ENCODE data around the gene CYP24A1.

Gene CYP24A1

DNA sequence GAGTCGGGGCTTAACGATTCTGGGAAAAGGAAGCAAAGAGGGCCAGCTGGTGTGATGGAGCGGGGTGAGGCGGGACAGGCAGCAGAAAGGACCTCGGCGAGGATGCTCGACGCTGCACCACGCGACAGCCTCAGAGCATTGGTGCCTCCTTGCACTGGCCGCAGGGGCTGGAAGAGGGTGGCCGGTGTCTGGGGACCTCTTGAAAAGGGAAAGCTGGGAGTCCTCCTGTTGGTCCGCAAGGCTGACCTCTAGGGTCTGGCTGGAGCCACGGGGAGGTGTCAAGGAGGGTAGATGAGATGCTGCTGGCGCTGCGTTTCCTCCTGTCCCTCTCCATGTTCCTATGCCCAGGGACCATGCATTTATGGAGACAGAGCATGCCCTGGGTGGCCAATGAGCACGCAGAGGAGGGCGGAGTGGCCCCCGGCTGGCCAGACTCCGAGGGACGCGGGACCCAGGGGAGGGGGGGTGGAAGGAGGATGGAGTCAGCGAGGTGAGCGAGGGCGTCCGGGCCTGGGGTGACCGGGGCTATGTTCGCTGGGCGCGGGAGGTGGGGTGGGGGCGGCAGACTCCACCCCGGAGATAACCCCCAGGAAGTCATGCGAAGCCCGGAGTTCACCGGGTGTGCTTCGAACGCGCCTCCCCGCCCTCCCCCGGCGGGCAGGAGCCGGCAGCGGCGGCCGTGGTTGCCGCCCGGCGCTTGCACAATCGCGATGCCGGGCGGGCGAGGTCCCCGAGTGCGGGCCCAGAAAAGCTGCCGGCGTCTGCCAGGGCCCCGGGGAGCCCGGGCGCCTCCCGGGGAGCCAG, at the start of gene CYP24A1:
CYP24A1 (minus strand) TSS at position 334 of the 804 bp plus-strand sequence. CDS start 407 bp downstream, outside the sequence.
- Histone ChIP-seq H3K9me3 (ENCODE audit: control insufficient read depth, low read length) (no peaks in the 10 kb centered on the region), H3K4me1 (ENCODE audit: control insufficient read depth, insufficient read depth, low read length) (peaks cover 27% of the 10 kb centered on the region), H3K9ac (ENCODE audit: low read length) (no peak within 1 kb of the TSS), H3K36me3 (ENCODE audit: control insufficient read depth, insufficient read depth, low read length) (no peaks in the 10 kb centered on the region), H3K4me3 (ENCODE audit: low read length) (no peak within 1 kb of the TSS), H3K27me3 (ENCODE audit: control insufficient read depth, insufficient read depth, low read length) (peaks cover 56% of the 10 kb centered on the region)

DNA sequence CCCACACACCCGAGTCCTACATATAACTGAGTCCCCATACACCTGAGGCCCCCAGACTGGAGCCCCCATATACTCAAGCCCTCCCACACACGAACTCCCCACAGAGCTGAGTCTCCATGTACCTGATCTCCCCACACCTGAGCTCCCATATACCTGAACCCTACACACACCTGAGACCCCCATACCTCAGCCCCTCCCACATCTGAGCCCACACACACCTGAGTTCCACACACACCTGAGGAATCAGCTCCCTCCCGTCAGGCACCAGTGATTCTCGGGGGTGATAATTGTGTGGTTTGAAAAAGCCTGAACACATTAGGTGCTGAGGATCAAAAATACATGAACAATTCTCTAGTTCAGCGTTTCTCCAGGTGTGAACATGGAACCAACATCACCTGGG, 49.5 kb upstream of the CYP24A1 start:
- Histone ChIP-seq H3K36me3 (ENCODE audit: control insufficient read depth, insufficient read depth, low read length) (no peaks in the 10 kb centered on the region), H3K4me1 (ENCODE audit: control insufficient read depth, insufficient read depth, low read length) (no peaks in the 10 kb centered on the region), H3K4me3 (ENCODE audit: low read length) (no peak overlapping the region), H3K27me3 (ENCODE audit: control insufficient read depth, insufficient read depth, low read length) (no peaks in the 10 kb centered on the region), H3K9ac (ENCODE audit: low read length) (no peak overlapping the region), H3K9me3 (ENCODE audit: control insufficient read depth, low read length) (no peaks in the 10 kb centered on the region)

- no peak overlapping the region for H3K9ac ChIP-seq (ENCODE audit: low read length)
- H3K4me3 ChIP-seq (ENCODE audit: low read length) = no peak overlapping the region
Observed at GRCh38 chr20:54221996-54222890, 48.5 kb upstream of the CYP24A1 start.

GRCh38 chr20:54221353-54221752, 47.6 kb upstream of the CYP24A1 start:
- Histone ChIP-seq H3K27me3 (ENCODE audit: control insufficient read depth, insufficient read depth, low read length) (no peaks in the 10 kb centered on the region), H3K36me3 (ENCODE audit: control insufficient read depth, insufficient read depth, low read length) (no peaks in the 10 kb centered on the region), H3K4me3 (ENCODE audit: low read length) (no peak overlapping the region), H3K9ac (ENCODE audit: low read length) (no peak overlapping the region), H3K9me3 (ENCODE audit: control insufficient read depth, low read length) (no peaks in the 10 kb centered on the region), H3K4me1 (ENCODE audit: control insufficient read depth, insufficient read depth, low read length) (no peaks in the 10 kb centered on the region)

More at GRCh38 chr20:54221996-54222890, 48.5 kb upstream of the CYP24A1 start:
- no peaks in the 10 kb centered on the region for H3K27me3 ChIP-seq (ENCODE audit: control insufficient read depth, insufficient read depth, low read length)
- H3K9me3 ChIP-seq (ENCODE audit: control insufficient read depth, low read length) = no peaks in the 10 kb centered on the region
- no peaks in the 10 kb centered on the region for H3K4me1 ChIP-seq (ENCODE audit: control insufficient read depth, insufficient read depth, low read length)
- H3K36me3 ChIP-seq (ENCODE audit: control insufficient read depth, insufficient read depth, low read length) = no peaks in the 10 kb centered on the region

GRCh38 chr20:54220722-54221121, 46.9 kb upstream of the CYP24A1 start:
- Histone ChIP-seq H3K4me3 (ENCODE audit: low read length) (no peak overlapping the region), H3K36me3 (ENCODE audit: control insufficient read depth, insufficient read depth, low read length) (no peaks in the 10 kb centered on the region), H3K4me1 (ENCODE audit: control insufficient read depth, insufficient read depth, low read length) (no peaks in the 10 kb centered on the region), H3K9ac (ENCODE audit: low read length) (no peak overlapping the region), H3K27me3 (ENCODE audit: control insufficient read depth, insufficient read depth, low read length) (no peaks in the 10 kb centered on the region), H3K9me3 (ENCODE audit: control insufficient read depth, low read length) (no peaks in the 10 kb centered on the region)

DNA sequence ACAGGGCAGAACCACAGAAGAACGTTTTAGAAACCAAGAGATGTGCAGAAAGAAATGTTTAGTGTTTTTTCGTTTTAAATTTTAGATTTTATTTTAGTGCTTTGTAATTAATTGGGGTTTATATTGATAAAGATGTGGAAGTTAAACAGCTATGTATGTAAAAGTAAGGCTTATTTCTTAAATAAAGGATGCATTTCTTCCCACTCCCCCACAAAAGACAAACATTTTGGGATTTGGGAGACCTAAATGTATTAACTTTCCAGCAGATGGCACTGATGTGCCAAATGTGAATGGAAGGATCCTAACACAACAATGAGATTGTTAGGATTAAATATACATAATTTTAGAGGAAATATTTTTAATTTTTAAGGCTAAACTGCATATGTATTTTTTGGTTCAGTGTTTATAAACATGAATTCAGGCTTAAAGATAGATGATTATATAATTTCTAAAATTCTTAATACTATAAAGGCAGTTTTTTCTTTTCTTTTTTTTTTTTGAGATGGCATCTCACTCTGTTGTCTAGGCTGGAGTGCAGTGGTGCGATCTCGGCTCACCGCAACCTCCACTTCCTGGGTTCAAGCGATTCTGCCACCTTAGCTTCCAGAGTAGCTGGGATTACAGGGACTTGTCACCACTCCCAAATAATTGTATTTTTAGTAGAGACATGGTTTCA, 46.1 kb upstream of the CYP24A1 start:
- no peak overlapping the region for H3K4me3 ChIP-seq (ENCODE audit: low read length)
- no peaks in the 10 kb centered on the region for H3K9me3 ChIP-seq (ENCODE audit: control insufficient read depth, low read length)
- H3K27me3 ChIP-seq (ENCODE audit: control insufficient read depth, insufficient read depth, low read length) = no peaks in the 10 kb centered on the region
- H3K36me3 ChIP-seq (ENCODE audit: control insufficient read depth, insufficient read depth, low read length) = no peaks in the 10 kb centered on the region
- no peak overlapping the region for H3K9ac ChIP-seq (ENCODE audit: low read length)
- H3K4me1 ChIP-seq (ENCODE audit: control insufficient read depth, insufficient read depth, low read length) = no peaks in the 10 kb centered on the region

DNA sequence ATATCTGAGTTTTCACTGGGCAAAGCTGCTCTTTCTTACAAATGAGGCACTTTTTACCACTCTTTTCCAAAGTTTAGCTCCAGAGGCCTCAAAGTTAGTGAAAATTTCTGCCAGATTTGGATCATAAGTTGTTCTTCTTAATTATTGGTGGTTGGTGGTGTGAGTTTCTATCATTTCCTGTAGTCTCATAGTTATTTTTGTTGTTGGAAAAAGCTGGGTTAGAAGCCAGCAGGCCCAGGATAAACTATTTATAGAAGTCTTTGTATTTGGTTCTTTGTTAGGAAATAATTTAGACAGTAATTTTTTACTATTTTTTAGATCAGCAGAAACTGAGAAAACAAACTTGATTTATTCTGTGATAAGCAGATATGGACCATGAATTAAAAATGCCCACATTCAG, 44.7 kb upstream of the CYP24A1 start:
- Histone ChIP-seq H3K4me1 (ENCODE audit: control insufficient read depth, insufficient read depth, low read length) (no peaks in the 10 kb centered on the region), H3K9me3 (ENCODE audit: control insufficient read depth, low read length) (no peaks in the 10 kb centered on the region), H3K9ac (ENCODE audit: low read length) (no peak overlapping the region), H3K36me3 (ENCODE audit: control insufficient read depth, insufficient read depth, low read length) (no peaks in the 10 kb centered on the region), H3K4me3 (ENCODE audit: low read length) (no peak overlapping the region), H3K27me3 (ENCODE audit: control insufficient read depth, insufficient read depth, low read length) (no peaks in the 10 kb centered on the region)

DNA sequence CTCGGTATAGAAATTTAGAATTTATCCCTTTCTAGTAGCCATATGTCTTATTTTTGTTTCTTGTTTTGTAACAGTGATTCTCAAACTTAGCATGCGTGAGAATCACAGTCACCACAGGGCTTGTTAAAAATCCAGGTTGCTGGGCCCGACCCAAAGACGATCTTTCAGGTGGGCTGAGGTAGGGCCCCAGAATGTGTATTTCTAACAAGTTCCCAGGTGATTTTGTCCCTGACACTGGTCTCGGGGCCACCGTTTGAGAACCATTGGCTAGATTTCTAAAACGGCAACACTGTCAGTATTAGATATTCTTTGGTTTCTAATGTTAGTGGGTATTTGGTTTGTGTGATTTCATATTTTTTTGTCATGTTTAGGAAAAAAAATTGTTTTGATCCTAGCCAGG, 44.0 kb upstream of the CYP24A1 start:
- H3K4me1 ChIP-seq (ENCODE audit: control insufficient read depth, insufficient read depth, low read length) = no peaks in the 10 kb centered on the region
- H3K36me3 ChIP-seq (ENCODE audit: control insufficient read depth, insufficient read depth, low read length) = no peaks in the 10 kb centered on the region
- H3K9ac ChIP-seq (ENCODE audit: low read length) = no peak overlapping the region

GRCh38 chr20:54215157-54215789, 41.5 kb upstream of the CYP24A1 start:
- Histone ChIP-seq H3K4me3 (ENCODE audit: low read length) (no peak overlapping the region), H3K9ac (ENCODE audit: low read length) (no peak overlapping the region), H3K4me1 (ENCODE audit: control insufficient read depth, insufficient read depth, low read length) (no peaks in the 10 kb centered on the region), H3K9me3 (ENCODE audit: control insufficient read depth, low read length) (no peaks in the 10 kb centered on the region), H3K36me3 (ENCODE audit: control insufficient read depth, insufficient read depth, low read length) (no peaks in the 10 kb centered on the region), H3K27me3 (ENCODE audit: control insufficient read depth, insufficient read depth, low read length) (no peaks in the 10 kb centered on the region)

More for the DNA sequence above, 44.0 kb upstream of the CYP24A1 start:
- Histone ChIP-seq H3K27me3 (ENCODE audit: control insufficient read depth, insufficient read depth, low read length) (no peaks in the 10 kb centered on the region), H3K4me3 (ENCODE audit: low read length) (no peak overlapping the region), H3K9me3 (ENCODE audit: control insufficient read depth, low read length) (no peaks in the 10 kb centered on the region)

DNA sequence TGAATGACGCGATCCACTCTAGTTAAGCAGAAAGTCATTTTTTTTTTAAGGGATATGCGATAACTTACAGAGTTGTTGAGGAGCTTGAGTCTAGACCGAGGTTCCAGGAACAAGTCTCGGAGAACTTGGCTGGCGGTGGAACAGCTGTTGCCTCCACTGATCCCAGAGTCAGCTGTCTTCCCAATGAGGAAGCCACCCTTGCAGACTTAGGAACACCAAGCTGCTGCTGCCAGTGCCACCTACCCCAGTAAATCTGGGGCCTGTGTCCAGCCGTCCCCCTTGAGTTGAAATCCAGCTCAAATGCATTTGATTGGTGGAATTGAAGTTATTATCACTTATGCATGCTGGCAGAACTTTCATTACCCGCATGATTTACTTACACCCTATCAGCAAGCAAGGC, 40.8 kb upstream of the CYP24A1 start:
- Histone ChIP-seq H3K4me3 (ENCODE audit: low read length) (no peak overlapping the region), H3K27me3 (ENCODE audit: control insufficient read depth, insufficient read depth, low read length) (no peaks in the 10 kb centered on the region), H3K9ac (ENCODE audit: low read length) (no peak overlapping the region), H3K36me3 (ENCODE audit: control insufficient read depth, insufficient read depth, low read length) (no peaks in the 10 kb centered on the region), H3K9me3 (ENCODE audit: control insufficient read depth, low read length) (no peaks in the 10 kb centered on the region), H3K4me1 (ENCODE audit: control insufficient read depth, insufficient read depth, low read length) (no peaks in the 10 kb centered on the region)

GRCh38 chr20:54212871-54213270, 39.1 kb upstream of the CYP24A1 start:
- no peak overlapping the region for H3K9ac ChIP-seq (ENCODE audit: low read length)
- no peaks in the 10 kb centered on the region for H3K27me3 ChIP-seq (ENCODE audit: control insufficient read depth, insufficient read depth, low read length)
- no peak overlapping the region for H3K4me3 ChIP-seq (ENCODE audit: low read length)
- peaks cover 4% of the 10 kb centered on the region for H3K4me1 ChIP-seq (ENCODE audit: control insufficient read depth, insufficient read depth, low read length)
- H3K9me3 ChIP-seq (ENCODE audit: control insufficient read depth, low read length) = no peaks in the 10 kb centered on the region
- no peaks in the 10 kb centered on the region for H3K36me3 ChIP-seq (ENCODE audit: control insufficient read depth, insufficient read depth, low read length)

Measured in mucosa of stomach (tissue), 1 donor.